CD4-positive, alpha-beta memory T cell (primary cell): Measurements from ENCODE around the gene PRR23B. TPM values are rescaled to one million over a fixed set of nuclear protein-coding genes. Genes with fewer than 3 reads are reported as not detected.

Experiments
- CTCF ChIA-PET: fragments of 350-600 bp; sonication (Branson Sonifier 250); formaldehyde crosslinking; loops from one replicate; lab custom pipeline; 2021; ENCODE audit warnings: inconsistent platforms; ENCODE audit not compliant: partially characterized antibody; lab: Charles Lee
- POLR2A ChIA-PET: fragments of 350-600 bp; sonication (Branson Sonifier 250); formaldehyde crosslinking; loops from one replicate; lab custom pipeline; 2021; ENCODE audit not compliant: partially characterized antibody; lab: Charles Lee
- DNase-seq, 5 donors: peaks; one replicate each; pipeline versions ENCODE4 v3.0.0 to v3.0.0-alpha.2; 2020 to 2022; ENCODE audit warnings: mixed read lengths in 1 of 5
- H3K27ac ChIP-seq: one replicate; pipeline ENCODE4 v1.7.0; 2013; ENCODE audit warnings: low read depth, low read length
- H3K27me3 ChIP-seq: 2 replicates; pipeline ENCODE4 v1.7.0; 2013; ENCODE audit warnings: mild to moderate bottlenecking, low read length, moderate library complexity; ENCODE audit not compliant: insufficient read depth
- H3K36me3 ChIP-seq: 2 replicates; pipeline ENCODE4 v1.7.0; 2013; ENCODE audit warnings: mild to moderate bottlenecking, low read length, moderate library complexity; ENCODE audit not compliant: insufficient read depth
- H3K4me1 ChIP-seq: 2 replicates; pipeline ENCODE4 v1.7.0; 2013; ENCODE audit warnings: mild to moderate bottlenecking, low read length, moderate library complexity; ENCODE audit not compliant: insufficient read depth
- H3K4me3 ChIP-seq, 2 donors: one replicate each; pipeline ENCODE4 v1.7.0; 2013; ENCODE audit warnings: low read length in 2 of 2, mild to moderate bottlenecking in 1 of 2
- H3K9me3 ChIP-seq, 2 donors: one replicate each; pipeline ENCODE4 v1.7.0; 2013; ENCODE audit warnings: low read length in 2 of 2, control low read depth in 1 of 2; ENCODE audit not compliant: control insufficient read depth in 1 of 2
- H3K27ac Mint-ChIP-seq, 7 donors: one replicate each; pipeline ENCODE4 v1.8.0; 2020 to 2021; ENCODE audit warnings: mixed read lengths in 7 of 7, mild to moderate bottlenecking in 6 of 7, inconsistent platforms in 3 of 7, moderate library complexity in 3 of 7
- H3K27me3 Mint-ChIP-seq, 2 donors: one replicate each; pipeline ENCODE4 v1.8.0; 2020 to 2021; ENCODE audit warnings: mixed read lengths in 2 of 2
- H3K36me3 Mint-ChIP-seq, 2 donors: one replicate each; pipeline ENCODE4 v1.8.0; 2020 to 2021; ENCODE audit warnings: mixed read lengths in 2 of 2, inconsistent platforms in 1 of 2, mild to moderate bottlenecking in 1 of 2
- H3K4me1 Mint-ChIP-seq, 4 donors: one replicate each; pipeline ENCODE4 v1.8.0; 2020 to 2021; ENCODE audit warnings: mixed read lengths in 4 of 4, mild to moderate bottlenecking in 1 of 4
- H3K4me3 Mint-ChIP-seq, 8 donors: one replicate each; pipeline ENCODE4 v1.8.0; 2020 to 2021; ENCODE audit warnings: mixed read lengths in 8 of 8, mild to moderate bottlenecking in 7 of 8, moderate library complexity in 6 of 8, inconsistent platforms in 3 of 8
- H3K9me3 Mint-ChIP-seq, 8 donors: one replicate each; pipeline ENCODE4 v1.8.0; 2020 to 2021; ENCODE audit warnings: mixed read lengths in 8 of 8, mild to moderate bottlenecking in 5 of 8, inconsistent platforms in 3 of 8, moderate library complexity in 1 of 8
- intact Hi-C: fragments of 100-400 bp; cut with micrococcal nuclease; formaldehyde crosslinking; loops from one replicate; pipeline ENCODE4 v1.15.1; 2023
- polyA plus RNA-seq, 2 donors: library from polyadenylated mRNA; unstranded; fragments of 300-500 nt; fragmentation: Illumina TruSeq; gene quantifications; one replicate each; pipeline ENCODE4 v1.2.3, GENCODE V29; 2021
- total RNA-seq, 2 experiments: library from RNA; stranded (reverse); gene quantifications; one replicate each; pipeline ENCODE4 v1.2.3, GENCODE V29; 2021

The PRR23B gene
- total and polyA plus RNA-seq, 4 experiments from 2014 or later: not detected

DNA sequence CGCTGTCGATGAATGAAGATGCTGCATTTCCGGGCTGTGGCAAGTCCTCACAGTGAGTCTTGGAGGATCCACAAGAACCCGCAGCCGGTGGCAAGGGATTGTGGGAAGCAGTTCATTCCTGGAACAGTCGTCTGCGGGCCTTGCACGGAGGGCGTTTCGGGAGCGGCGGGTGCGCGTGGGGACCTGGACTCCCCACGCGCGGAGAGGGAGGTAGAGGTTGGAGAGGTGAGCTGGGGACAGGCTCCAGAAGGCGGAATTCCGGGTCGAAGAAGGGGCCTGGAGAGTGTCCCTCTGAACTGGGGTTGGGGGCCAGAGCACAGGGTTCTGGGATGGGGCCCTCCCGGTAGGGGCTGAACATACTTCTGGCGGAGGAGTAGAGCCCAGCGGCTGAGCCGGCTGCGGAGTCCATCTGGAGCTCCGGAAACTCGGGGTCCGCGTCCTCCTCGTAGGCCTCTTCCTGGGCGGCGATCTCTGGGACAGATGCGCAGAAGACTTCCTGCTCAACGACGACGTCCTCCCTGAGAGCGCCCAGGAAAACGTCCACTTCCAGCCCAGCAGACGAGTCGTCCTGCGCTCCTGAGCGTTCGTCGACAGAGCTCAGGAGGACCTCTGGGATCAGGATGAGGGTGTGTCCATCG lies 15.3 kb downstream of the PRR23B start:
- no peak overlapping the region for H3K4me3 ChIP-seq
- Mint-ChIP-seq H3K27ac (no peak overlapping the region), H3K4me1 (no peaks in the 10 kb centered on the region), H3K27me3 (peaks cover 2 to 5% of the 10 kb centered on the region in 2 donors), H3K9me3 (peaks cover 0 to 42% (median 19%) of the 10 kb centered on the region in 8 donors), H3K36me3 (peaks cover 0 to 5% of the 10 kb centered on the region in 2 donors), H3K4me3 (no peak overlapping the region)
- H3K36me3 ChIP-seq: no peaks in the 10 kb centered on the region
- intact Hi-C loops: no loop called here
- H3K9me3 ChIP-seq: no peaks in the 10 kb centered on the region
- no peak for DNase-seq
- H3K27ac ChIP-seq: no peak overlapping the region
- no peaks in the 10 kb centered on the region for H3K27me3 ChIP-seq
- ChIA-PET CTCF (no interaction called here), POLR2A (no interaction called here)
- H3K4me1 ChIP-seq: no peaks in the 10 kb centered on the region

DNA sequence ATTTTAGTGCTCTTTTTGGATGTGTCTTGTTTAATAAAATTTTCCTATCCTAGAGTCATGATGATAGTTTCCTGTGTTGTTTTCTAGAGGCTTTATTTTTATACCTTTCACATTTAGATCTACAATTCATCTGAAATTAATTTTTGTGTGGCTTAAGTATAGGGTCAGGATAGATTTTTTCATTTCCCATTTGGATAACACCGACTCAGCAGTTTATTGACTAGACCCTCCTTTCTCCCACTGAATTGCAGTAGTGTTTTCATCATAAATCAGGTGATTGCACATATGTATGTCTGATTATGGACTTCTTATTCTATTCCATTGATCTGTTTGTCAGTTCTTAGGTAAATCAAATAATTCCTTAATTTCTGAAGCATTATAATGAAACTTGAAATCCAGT lies 25.0 kb downstream of the PRR23B start:
- peaks cover 14 to 25% of the 10 kb centered on the region in 2 donors for H3K27me3 Mint-ChIP-seq
- ChIA-PET CTCF (no interaction called here), POLR2A (no interaction called here)
- intact Hi-C loops: no loop called here
- H3K4me1 ChIP-seq: no peaks in the 10 kb centered on the region
- H3K27ac ChIP-seq: no peak overlapping the region
- no peaks in the 10 kb centered on the region for H3K9me3 ChIP-seq
- no peak overlapping the region for H3K4me3 Mint-ChIP-seq
- no peak for DNase-seq
- H3K9me3 Mint-ChIP-seq: peaks cover 0 to 7% (median 1%) of the 10 kb centered on the region in 8 donors
- H3K4me1 Mint-ChIP-seq: no peaks in the 10 kb centered on the region
- H3K36me3 ChIP-seq: no peaks in the 10 kb centered on the region
- no peak overlapping the region for H3K4me3 ChIP-seq
- no peak overlapping the region for H3K27ac Mint-ChIP-seq
- H3K36me3 Mint-ChIP-seq: no peaks in the 10 kb centered on the region
- H3K27me3 ChIP-seq: no peaks in the 10 kb centered on the region

GRCh38 chr3:138987181-138987580 lies 33.5 kb downstream of the PRR23B start:
- no peaks in the 10 kb centered on the region for H3K4me1 ChIP-seq
- no peak for DNase-seq
- no peaks in the 10 kb centered on the region for H3K9me3 Mint-ChIP-seq
- ChIA-PET CTCF (interaction anchor here (1.1 kb wide), 1 partner anchor 51 kb away, joined by 3 read pairs; no protein-coding TSS in a partner anchor), POLR2A (no interaction called here)
- no peak overlapping the region for H3K4me3 Mint-ChIP-seq
- intact Hi-C loops: no loop called here
- H3K4me1 Mint-ChIP-seq: no peaks in the 10 kb centered on the region
- H3K27me3 Mint-ChIP-seq: peaks cover 2 to 5% of the 10 kb centered on the region in 2 donors
- H3K36me3 Mint-ChIP-seq: no peaks in the 10 kb centered on the region
- no peaks in the 10 kb centered on the region for H3K36me3 ChIP-seq
- no peaks in the 10 kb centered on the region for H3K9me3 ChIP-seq
- no peak overlapping the region for H3K4me3 ChIP-seq
- no peaks in the 10 kb centered on the region for H3K27me3 ChIP-seq
- H3K27ac ChIP-seq: no peak overlapping the region
- H3K27ac Mint-ChIP-seq: no peak overlapping the region

DNA sequence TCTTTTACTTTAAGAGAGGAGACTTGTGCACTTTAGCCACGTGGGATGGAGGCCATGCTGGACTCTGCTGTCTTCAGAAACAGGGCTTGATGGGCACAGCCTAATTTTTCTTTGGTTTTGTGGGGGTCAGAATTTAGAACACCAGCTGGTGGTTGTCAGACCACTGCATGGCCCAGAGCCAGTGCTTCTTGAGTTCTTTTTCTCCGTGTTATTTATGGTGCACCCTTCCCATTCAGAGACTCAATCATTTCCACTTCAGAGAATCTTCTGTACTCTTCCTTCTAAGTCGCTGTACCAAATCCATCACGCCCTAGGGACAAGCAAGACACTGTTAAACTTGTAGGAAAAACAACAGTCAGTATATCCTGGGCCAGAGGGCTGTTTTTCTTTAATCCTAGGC lies 34.8 kb downstream of the PRR23B start:
- no peaks in the 10 kb centered on the region for H3K36me3 Mint-ChIP-seq
- POLR2A ChIA-PET: no interaction called here
- H3K27me3 Mint-ChIP-seq: peaks cover 2 to 4% of the 10 kb centered on the region in 2 donors
- H3K27ac Mint-ChIP-seq: no peak overlapping the region
- H3K9me3 ChIP-seq: no peaks in the 10 kb centered on the region
- intact Hi-C loops: no loop called here
- H3K9me3 Mint-ChIP-seq: no peaks in the 10 kb centered on the region
- CTCF ChIA-PET: interaction anchor here (1.1 kb wide), 1 partner anchor 50 kb away, joined by 3 read pairs; no protein-coding TSS in a partner anchor
- no peak for DNase-seq
- H3K4me3 Mint-ChIP-seq: no peak overlapping the region
- no peaks in the 10 kb centered on the region for H3K4me1 ChIP-seq
- no peaks in the 10 kb centered on the region for H3K36me3 ChIP-seq
- no peaks in the 10 kb centered on the region for H3K4me1 Mint-ChIP-seq
- H3K27me3 ChIP-seq: no peaks in the 10 kb centered on the region
- no peak overlapping the region for H3K4me3 ChIP-seq
- no peak overlapping the region for H3K27ac ChIP-seq

DNA sequence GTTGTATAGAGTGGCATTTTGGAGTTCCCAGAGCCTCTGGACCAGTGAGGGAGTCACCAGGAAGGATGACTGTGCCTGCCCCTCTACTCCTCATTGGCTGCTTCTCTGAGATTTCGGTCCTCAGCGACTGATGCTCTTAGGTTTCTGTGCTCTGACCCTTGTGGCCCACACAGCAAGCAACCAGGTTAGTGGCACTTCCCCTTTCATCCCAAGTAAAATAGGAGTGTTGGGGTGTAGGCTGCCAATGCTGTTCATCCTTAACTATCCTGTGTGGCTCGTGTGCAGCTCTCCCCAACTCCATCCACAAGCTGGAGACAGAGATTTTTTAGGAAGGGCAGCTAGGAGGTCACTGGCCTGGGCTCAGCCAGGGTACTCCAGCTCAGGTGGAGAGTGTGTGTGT lies 35.9 kb downstream of the PRR23B start:
- H3K27ac ChIP-seq: no peak overlapping the region
- H3K36me3 ChIP-seq: no peaks in the 10 kb centered on the region
- ChIA-PET CTCF (no interaction called here), POLR2A (no interaction called here)
- Mint-ChIP-seq H3K9me3 (no peaks in the 10 kb centered on the region), H3K27ac (no peak overlapping the region), H3K27me3 (peaks cover 3 to 6% of the 10 kb centered on the region in 2 donors), H3K4me1 (no peaks in the 10 kb centered on the region), H3K4me3 (no peak overlapping the region), H3K36me3 (no peaks in the 10 kb centered on the region)
- intact Hi-C loops: no loop called here
- H3K27me3 ChIP-seq: no peaks in the 10 kb centered on the region
- H3K4me1 ChIP-seq: no peaks in the 10 kb centered on the region
- no peak for DNase-seq
- H3K9me3 ChIP-seq: no peaks in the 10 kb centered on the region
- no peak overlapping the region for H3K4me3 ChIP-seq

GRCh38 chr3:138976047-138976446 lies 44.7 kb downstream of the PRR23B start:
- CTCF ChIA-PET: no interaction called here
- Mint-ChIP-seq H3K36me3 (no peaks in the 10 kb centered on the region), H3K9me3 (peaks cover 0 to 1% (median 0%) of the 10 kb centered on the region in 8 donors), H3K4me1 (no peaks in the 10 kb centered on the region), H3K27me3 (peaks cover 14 to 16% of the 10 kb centered on the region in 2 donors), H3K4me3 (no peak overlapping the region), H3K27ac (no peak overlapping the region)
- Histone ChIP-seq H3K4me1 (no peaks in the 10 kb centered on the region), H3K4me3 (no peak overlapping the region), H3K9me3 (no peaks in the 10 kb centered on the region), H3K36me3 (no peaks in the 10 kb centered on the region), H3K27me3 (no peaks in the 10 kb centered on the region), H3K27ac (no peak overlapping the region)
- no peak for DNase-seq
- intact Hi-C loops: no loop called here
- POLR2A ChIA-PET: no interaction called here

- CTCF ChIA-PET: no interaction called here
- Mint-ChIP-seq H3K27ac (no peak overlapping the region), H3K4me1 (no peaks in the 10 kb centered on the region), H3K4me3 (no peak overlapping the region), H3K9me3 (peaks cover 0 to 1% (median 0%) of the 10 kb centered on the region in 8 donors), H3K36me3 (no peaks in the 10 kb centered on the region), H3K27me3 (peaks cover 14 to 16% of the 10 kb centered on the region in 2 donors)
- H3K27me3 ChIP-seq: no peaks in the 10 kb centered on the region
- no peaks in the 10 kb centered on the region for H3K9me3 ChIP-seq
- POLR2A ChIA-PET: no interaction called here
- no peak overlapping the region for H3K27ac ChIP-seq
- no peak for DNase-seq
- intact Hi-C loops: no loop called here
- H3K36me3 ChIP-seq: no peaks in the 10 kb centered on the region
- H3K4me3 ChIP-seq: no peak overlapping the region
- no peaks in the 10 kb centered on the region for H3K4me1 ChIP-seq
Measured at GRCh38 chr3:138975351-138975750, 45.4 kb downstream of the PRR23B start.
